ENCODE data around the gene RAB44. TPM values are rescaled to one million over a fixed set of nuclear protein-coding genes. Genes with fewer than 3 reads are reported as not detected.

Gene RAB44
- total RNA-seq, 1 donor from 2014 or later: 0.96 TPM

DNA sequence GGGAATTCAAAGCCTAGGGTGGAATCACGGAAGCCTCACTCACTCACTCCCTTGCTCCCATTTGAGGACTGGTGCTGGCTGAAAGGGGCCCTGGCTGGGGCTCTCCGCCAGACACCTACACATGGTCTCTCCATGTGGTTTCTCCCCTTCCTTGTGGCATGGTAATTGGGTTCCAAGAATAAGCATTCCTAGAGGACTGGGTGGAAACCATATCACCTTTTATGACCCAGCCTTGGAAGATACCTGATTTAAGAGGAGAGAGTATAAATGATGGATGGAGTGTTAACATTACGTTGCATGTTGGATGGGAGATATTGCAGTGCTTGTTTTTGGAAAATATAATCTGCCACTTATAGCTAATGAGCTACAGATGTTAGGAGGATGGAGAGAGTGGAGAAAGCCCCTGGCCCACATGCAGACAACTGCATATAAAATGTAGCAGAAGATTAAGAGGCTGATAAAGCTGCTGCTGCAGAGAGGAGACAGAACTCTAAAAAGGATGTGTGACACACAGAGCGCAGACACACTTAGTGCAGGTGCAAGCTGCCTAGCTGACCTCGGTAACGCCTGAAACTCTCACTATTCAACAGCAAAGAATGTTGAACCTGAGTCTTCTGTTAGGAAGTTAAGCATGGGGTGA, 42.4 kb upstream of the RAB44 start:
- DNase-seq: no peak
- Histone ChIP-seq H3K27ac (no peak overlapping the region), H3K4me1 (peaks cover under 1% of the 10 kb centered on the region), H3K27me3 (no peaks in the 10 kb centered on the region), H3K9me3 (no peaks in the 10 kb centered on the region), H3K4me3 (no peak overlapping the region), H3K36me3 (no peaks in the 10 kb centered on the region)
- TF ChIP-seq, protein P1, sequence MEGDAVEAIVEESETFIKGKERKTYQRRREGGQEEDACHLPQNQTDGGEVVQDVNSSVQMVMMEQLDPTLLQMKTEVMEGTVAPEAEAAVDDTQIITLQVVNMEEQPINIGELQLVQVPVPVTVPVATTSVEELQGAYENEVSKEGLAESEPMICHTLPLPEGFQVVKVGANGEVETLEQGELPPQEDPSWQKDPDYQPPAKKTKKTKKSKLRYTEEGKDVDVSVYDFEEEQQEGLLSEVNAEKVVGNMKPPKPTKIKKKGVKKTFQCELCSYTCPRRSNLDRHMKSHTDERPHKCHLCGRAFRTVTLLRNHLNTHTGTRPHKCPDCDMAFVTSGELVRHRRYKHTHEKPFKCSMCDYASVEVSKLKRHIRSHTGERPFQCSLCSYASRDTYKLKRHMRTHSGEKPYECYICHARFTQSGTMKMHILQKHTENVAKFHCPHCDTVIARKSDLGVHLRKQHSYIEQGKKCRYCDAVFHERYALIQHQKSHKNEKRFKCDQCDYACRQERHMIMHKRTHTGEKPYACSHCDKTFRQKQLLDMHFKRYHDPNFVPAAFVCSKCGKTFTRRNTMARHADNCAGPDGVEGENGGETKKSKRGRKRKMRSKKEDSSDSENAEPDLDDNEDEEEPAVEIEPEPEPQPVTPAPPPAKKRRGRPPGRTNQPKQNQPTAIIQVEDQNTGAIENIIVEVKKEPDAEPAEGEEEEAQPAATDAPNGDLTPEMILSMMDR (IDR thresholded peaks at IDR 0.05): no peak
- intact Hi-C loops (cut with DNase I): no loop called here
- no peak for ATAC-seq

DNA sequence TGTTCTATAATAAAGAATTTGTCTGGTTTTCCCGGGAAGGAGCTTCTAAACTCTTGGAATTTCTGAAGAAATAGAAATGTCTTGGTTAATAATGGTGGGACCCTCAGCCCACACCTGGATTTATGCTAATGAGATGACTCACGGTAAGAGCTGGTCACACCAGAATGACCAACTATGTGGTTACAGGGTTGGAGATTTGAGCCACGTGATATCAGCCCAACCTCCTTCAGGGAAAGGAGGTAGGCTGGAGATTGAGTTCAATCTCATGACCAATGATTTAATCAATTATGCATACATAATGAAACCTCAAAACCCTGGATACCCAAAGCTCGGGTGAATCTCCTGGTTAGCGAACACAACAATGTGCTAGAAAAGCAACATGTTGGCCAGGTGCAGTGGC, 41.2 kb upstream of the RAB44 start:
- no peak for DNase-seq
- Histone ChIP-seq H3K27ac (no peak overlapping the region), H3K36me3 (no peaks in the 10 kb centered on the region), H3K4me3 (no peak overlapping the region), H3K27me3 (no peaks in the 10 kb centered on the region), H3K9me3 (no peaks in the 10 kb centered on the region), H3K4me1 (peaks cover 6% of the 10 kb centered on the region)
- TF ChIP-seq, protein P1 (IDR thresholded peaks at IDR 0.05): no peak
- no peak for ATAC-seq
- intact Hi-C loops (cut with DNase I): no loop called here

DNA sequence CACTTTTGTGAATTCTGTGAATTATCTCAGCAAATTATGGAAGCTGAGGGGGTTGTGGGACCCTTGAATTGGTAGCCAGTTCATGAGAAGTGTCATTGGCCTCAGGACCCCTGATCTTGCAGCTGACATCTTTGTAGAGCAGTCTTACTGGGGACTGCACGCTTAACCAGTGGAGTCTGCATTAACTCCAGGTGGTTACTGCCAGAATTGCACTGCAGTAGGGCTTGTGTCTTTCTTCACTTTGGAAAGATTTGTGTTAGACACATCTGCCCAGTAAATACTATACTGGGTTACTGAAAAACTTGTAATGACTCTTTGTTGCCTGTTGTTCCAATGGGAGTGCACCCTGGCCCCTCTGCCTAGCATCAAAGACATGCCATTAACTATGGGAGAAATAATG, 40.4 kb upstream of the RAB44 start:
- no peaks in the 10 kb centered on the region for H3K27me3 ChIP-seq
- TF ChIP-seq, protein P1 (IDR thresholded peaks at IDR 0.05): no peak
- H3K9me3 ChIP-seq: no peaks in the 10 kb centered on the region
- H3K27ac ChIP-seq: no peak overlapping the region
- ATAC-seq (no peak), DNase-seq (no peak)
- H3K4me3 ChIP-seq: no peak overlapping the region
- intact Hi-C loops (cut with DNase I): no loop called here
- H3K4me1 ChIP-seq: peaks cover 6% of the 10 kb centered on the region
- H3K36me3 ChIP-seq: no peaks in the 10 kb centered on the region

DNA sequence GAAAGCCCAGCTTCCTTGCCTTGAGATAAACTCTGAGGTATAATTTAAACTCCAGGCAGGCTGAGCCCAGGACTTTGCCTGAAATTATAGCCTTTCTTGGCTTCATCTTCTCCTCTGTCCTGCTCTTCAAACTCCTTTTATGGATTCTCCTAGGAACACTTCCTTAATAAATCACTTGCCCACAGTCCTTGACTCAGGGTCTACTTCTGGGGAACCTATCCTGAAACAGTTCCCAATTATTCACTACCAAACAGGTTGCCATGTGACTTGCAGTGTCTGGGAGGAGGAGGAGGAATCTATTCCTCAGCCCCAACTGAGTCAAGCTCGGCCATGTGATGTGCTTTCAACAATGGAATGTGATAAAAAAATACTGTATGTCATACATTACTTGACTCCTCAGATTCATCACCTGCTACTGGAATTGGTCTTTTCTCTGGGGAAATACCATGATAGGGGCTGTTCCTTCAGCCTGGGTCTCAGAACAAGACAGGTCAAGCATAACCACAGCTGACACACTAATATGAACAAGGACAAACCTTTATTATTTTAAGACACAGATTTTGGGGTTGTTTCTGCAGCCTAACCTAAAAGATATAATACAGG, 39.6 kb upstream of the RAB44 start:
- ATAC-seq (no peak), DNase-seq (no peak)
- intact Hi-C loops (cut with DNase I): no loop called here
- no peaks in the 10 kb centered on the region for H3K27me3 ChIP-seq
- H3K9me3 ChIP-seq: no peaks in the 10 kb centered on the region
- no peak overlapping the region for H3K4me3 ChIP-seq
- no peaks in the 10 kb centered on the region for H3K36me3 ChIP-seq
- TF ChIP-seq, protein P1 (IDR thresholded peaks at IDR 0.05): no peak
- peaks cover 6% of the 10 kb centered on the region for H3K4me1 ChIP-seq
- H3K27ac ChIP-seq: no peak overlapping the region

DNA sequence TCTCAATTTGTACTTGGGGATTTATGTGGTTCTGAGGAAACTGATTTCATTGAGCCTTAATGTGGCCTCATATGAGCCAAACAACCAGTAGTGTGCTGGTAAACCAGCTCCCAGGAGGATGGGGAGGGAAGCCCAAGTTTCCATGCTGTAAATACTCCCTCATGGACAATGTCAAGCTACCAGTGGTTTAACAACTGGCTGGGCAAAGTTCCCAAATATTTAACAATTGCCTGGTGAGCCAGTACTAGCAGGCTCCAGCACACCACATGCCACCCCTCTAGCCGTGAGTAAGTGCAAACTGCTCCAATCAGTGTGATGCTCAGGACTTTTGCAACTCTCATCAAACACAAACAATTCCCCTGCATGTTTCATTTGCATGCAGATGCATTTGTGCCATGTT, 38.4 kb upstream of the RAB44 start:
- intact Hi-C loops (cut with DNase I): no loop called here
- no peaks in the 10 kb centered on the region for H3K36me3 ChIP-seq
- TF ChIP-seq, protein P1 (IDR thresholded peaks at IDR 0.05): no peak
- no peak for ATAC-seq
- no peak overlapping the region for H3K4me3 ChIP-seq
- H3K9me3 ChIP-seq: no peaks in the 10 kb centered on the region
- no peak for DNase-seq
- peaks cover 6% of the 10 kb centered on the region for H3K4me1 ChIP-seq
- no peak overlapping the region for H3K27ac ChIP-seq
- no peaks in the 10 kb centered on the region for H3K27me3 ChIP-seq

Data from upper lobe of right lung (tissue), 1 donor.